ENCODE measurements around the gene FHL3. TPM values are rescaled to one million over a fixed set of nuclear protein-coding genes. Genes with fewer than 3 reads are reported as not detected.

FHL3 gene
- total RNA-seq, 2 donors from 2014 or later: 7.3 to 7.8 TPM

DNA sequence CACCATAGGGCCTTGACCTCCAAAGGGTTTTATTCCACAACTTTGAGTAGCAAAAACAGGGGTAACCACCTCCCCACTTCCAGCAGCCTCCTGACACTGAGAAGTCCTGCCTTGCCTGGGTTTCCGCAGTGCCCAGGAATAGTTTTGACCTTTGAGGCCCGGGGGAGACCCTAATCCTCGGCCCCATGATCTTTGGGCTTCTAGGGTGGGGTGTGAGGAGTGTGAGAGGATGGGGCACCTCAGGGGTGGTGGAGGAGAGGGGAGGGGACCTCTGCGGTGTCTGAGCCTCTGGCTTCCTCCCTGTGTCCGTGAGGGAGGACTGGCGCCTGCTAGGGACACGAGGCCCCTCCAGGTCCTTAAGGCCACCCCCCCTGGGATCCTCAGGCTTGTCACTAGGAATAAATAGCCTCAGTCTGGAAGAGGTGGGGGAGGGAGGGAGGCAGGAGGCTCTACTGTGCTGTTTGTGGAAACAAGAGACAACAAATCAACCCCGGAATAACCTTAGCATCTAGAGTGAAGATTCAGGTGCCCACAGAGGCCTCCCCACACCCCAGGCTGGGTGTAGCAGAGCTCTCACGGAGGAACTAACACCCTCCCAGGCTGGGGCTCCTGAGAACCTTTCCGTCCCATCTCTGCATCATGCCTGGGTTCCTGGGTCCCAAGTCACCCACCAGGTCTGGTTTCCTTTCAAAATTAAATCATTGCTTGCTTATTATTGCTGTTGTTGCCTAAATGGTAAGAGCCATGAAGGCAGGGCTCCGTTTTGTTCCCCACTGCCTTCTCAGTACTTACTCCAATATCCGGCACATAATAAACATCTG is 904 bp upstream of the FHL3 start:
- ATAC-seq (no peak), DNase-seq (no peak)
- H3K9me3 ChIP-seq: no peaks in the 10 kb centered on the region
- no peak overlapping the region for H3K4me3 ChIP-seq
- H3K36me3 ChIP-seq (replicated peaks in 1 of 2; ENCODE audit: insufficient read depth in 1 of 2, low read depth in 2 of 2): no peaks in the 10 kb centered on the region
- intact Hi-C loops (cut with DNase I): no loop called here
- peak overlapping the region in 3 of 4 donors; percentile 34 to 55 (median 45) for H3K27ac ChIP-seq
- TF ChIP-seq CTCF (IDR thresholded peaks at IDR 0.05) (no peak), POLR2A (IDR thresholded peaks at IDR 0.05) (no peak)
- no peaks in the 10 kb centered on the region for H3K27me3 ChIP-seq
- 66 to 75% methylated on average over 8 to 12 of the region's 12 CpGs for WGBS, 2 donors
- H3K4me1 ChIP-seq: peaks cover 17% of the 10 kb centered on the region

- WGBS, 2 donors: 10 to 16% methylated on average over 22 to 26 of the region's 26 CpGs
- ATAC-seq: peak; percentile 15
- TF ChIP-seq POLR2A (IDR thresholded peaks at IDR 0.05) (no peak), CTCF (IDR thresholded peaks at IDR 0.05) (no peak)
- peak overlapping the region; percentile 14 to 45 for H3K4me3 ChIP-seq
- no peaks in the 10 kb centered on the region for H3K27me3 ChIP-seq
- intact Hi-C loops (cut with DNase I): no loop called here
- H3K9me3 ChIP-seq: no peaks in the 10 kb centered on the region
- peak in 1 of 4 donors; percentile 15 for DNase-seq
- peak overlapping the region in 3 of 4 donors; percentile 5 to 45 (median 28) for H3K27ac ChIP-seq
- H3K4me1 ChIP-seq: peaks cover 33% of the 10 kb centered on the region
- H3K36me3 ChIP-seq (replicated peaks in 1 of 2; ENCODE audit: insufficient read depth in 1 of 2, low read depth in 2 of 2): no peaks in the 10 kb centered on the region
These were observed 818 bp downstream of the FHL3 start for GRCh38 chr1:38004284-38005108.

DNA sequence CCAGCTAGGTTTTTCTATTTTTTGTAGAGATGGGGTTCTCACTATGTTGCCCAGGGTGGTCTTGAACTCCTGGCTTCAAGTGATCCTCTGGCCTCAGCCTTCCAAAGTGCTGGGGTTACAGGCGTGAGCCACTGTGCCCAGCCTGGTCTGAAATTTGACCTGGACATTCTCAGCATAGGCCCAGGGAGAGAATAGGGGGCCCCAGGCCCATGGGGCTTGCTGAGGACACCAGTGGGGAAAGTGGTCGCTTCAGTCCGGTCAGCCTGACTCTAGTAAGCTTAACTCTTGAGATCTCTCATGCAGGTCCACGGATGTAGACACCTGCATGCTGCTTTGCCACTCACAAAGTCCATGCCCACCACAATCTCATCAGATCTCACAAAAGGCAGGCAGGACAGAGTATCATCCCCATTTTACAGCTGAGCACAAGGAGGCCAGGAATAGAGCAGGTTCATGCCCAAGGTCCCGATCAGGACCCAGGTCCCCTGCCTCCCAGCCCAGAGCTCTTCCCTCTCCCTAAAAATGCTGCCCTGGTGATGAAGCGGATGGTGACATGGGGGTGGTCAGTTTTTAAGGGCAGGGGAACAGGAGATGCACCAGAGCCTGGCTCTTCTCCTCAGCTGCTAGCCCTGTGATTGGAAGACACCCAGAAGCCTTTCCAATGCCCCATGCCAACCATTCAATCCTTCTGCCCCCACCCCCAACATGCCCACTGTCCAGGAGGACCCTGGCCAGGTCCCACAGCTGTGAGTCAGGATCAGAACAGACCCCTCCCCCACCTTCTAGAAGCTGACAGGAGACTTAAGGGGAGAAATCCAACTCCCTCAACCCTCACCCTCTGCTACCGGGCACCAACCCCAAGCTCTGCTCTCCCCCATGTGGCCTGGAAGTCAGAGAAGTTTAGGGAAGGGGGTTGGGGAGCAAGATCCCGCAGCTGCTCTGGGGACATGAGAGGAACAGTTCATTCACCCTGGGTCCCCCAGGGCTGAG is 1.8 kb downstream of the FHL3 start:
- Histone ChIP-seq H3K27ac (no peak overlapping the region), H3K4me1 (peaks cover 42% of the 10 kb centered on the region), H3K4me3 (no peak overlapping the region), H3K27me3 (no peaks in the 10 kb centered on the region), H3K9me3 (no peaks in the 10 kb centered on the region), H3K36me3 (replicated peaks in 1 of 2; ENCODE audit: insufficient read depth in 1 of 2, low read depth in 2 of 2) (no peaks in the 10 kb centered on the region)
- DNase-seq (peak in 1 of 4 donors; percentile 20), ATAC-seq (no peak)
- intact Hi-C loops (cut with DNase I): no loop called here
- 75 to 87% methylated on average over 4 to 8 of the region's 8 CpGs for WGBS, 2 donors
- no peak for TF ChIP-seq POLR2A (IDR thresholded peaks at IDR 0.05)
- no peak for TF ChIP-seq CTCF (IDR thresholded peaks at IDR 0.05)

DNA sequence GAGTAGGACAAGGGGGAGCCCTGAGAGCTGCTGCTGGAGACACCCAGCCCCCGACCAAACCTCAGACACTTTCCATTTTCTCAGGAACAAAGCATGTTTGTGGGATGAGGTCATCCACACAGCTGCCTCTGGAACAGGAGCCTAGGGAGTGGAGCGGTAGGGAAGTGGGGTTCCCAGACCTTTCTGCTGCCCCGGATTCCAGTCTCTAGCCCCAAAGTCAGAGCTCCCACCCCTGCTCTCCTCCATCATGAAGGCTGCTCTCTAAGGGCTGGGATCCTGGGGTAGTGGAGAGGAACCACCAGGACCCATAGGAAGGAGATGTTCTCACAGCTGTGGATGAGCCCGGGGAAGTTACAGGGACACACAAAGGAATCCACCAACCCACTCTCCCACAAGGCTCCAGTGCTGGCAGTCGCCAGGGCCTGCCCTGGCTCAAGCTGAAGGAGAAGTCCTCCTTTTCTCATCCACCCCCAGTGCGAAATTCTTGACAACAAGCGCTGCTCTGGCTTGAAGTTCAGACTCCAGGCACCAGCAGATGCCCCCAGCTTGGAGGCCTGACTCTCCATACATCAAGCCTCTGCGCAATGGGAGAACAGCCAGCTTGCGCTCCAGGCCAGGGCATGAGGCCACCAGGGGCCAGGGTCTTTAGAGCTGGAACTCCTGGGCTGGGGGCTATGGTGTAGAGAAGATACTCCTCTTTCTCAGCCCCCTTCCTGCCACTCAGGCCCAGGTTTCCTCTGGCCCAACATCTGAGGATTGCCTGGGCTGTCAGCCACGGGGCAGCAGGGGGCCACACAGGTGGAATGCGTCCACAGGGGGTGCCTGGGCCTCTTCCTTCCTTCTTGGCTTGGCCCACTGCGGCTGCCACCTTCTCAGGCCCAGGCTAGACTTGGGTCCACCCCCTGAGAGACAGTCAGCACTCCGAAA is 4.5 kb downstream of the FHL3 start:
- H3K4me3 ChIP-seq: no peak overlapping the region
- H3K27me3 ChIP-seq: no peaks in the 10 kb centered on the region
- peak overlapping the region in 3 of 4 donors; percentile 41 to 73 (median 69) for H3K27ac ChIP-seq
- TF ChIP-seq CTCF (IDR thresholded peaks at IDR 0.05) (no peak), POLR2A (IDR thresholded peaks at IDR 0.05) (no peak)
- no peaks in the 10 kb centered on the region for H3K36me3 ChIP-seq (replicated peaks in 1 of 2; ENCODE audit: insufficient read depth in 1 of 2, low read depth in 2 of 2)
- ATAC-seq (no peak), DNase-seq (peak in 1 of 4 donors; percentile 25)
- WGBS, 2 donors: 61 to 78% methylated on average over 5 to 13 of the region's 13 CpGs
- H3K4me1 ChIP-seq: peaks cover 41% of the 10 kb centered on the region
- intact Hi-C loops (cut with DNase I): no loop called here
- no peaks in the 10 kb centered on the region for H3K9me3 ChIP-seq

Measured in body of pancreas (tissue), 4 donors.